CD4-positive, alpha-beta memory T cell (primary cell): ENCODE data around the gene SPATA16. TPM values are rescaled to one million over a fixed set of nuclear protein-coding genes. Genes with fewer than 3 reads are reported as not detected.
"Not testable (repeated sequence)": the region's sequence is repeated elsewhere in the genome, so short reads cannot be mapped to it uniquely, and the experiment has no call there.

Experiments
- CTCF ChIA-PET: fragments of 350-600 bp; sonication (Branson Sonifier 250); formaldehyde crosslinking; loops from one replicate; lab custom pipeline; 2021; ENCODE audit warnings: inconsistent platforms; ENCODE audit not compliant: partially characterized antibody; lab: Charles Lee
- POLR2A ChIA-PET: fragments of 350-600 bp; sonication (Branson Sonifier 250); formaldehyde crosslinking; loops from one replicate; lab custom pipeline; 2021; ENCODE audit not compliant: partially characterized antibody; lab: Charles Lee
- DNase-seq, 5 donors: peaks; one replicate each; pipeline versions ENCODE4 v3.0.0 to v3.0.0-alpha.2; 2020 to 2022; ENCODE audit warnings: mixed read lengths in 1 of 5
- H3K27ac ChIP-seq: one replicate; pipeline ENCODE4 v1.7.0; 2013; ENCODE audit warnings: low read depth, low read length
- H3K27me3 ChIP-seq: 2 replicates; pipeline ENCODE4 v1.7.0; 2013; ENCODE audit warnings: mild to moderate bottlenecking, low read length, moderate library complexity; ENCODE audit not compliant: insufficient read depth
- H3K36me3 ChIP-seq: 2 replicates; pipeline ENCODE4 v1.7.0; 2013; ENCODE audit warnings: mild to moderate bottlenecking, low read length, moderate library complexity; ENCODE audit not compliant: insufficient read depth
- H3K4me1 ChIP-seq: 2 replicates; pipeline ENCODE4 v1.7.0; 2013; ENCODE audit warnings: mild to moderate bottlenecking, low read length, moderate library complexity; ENCODE audit not compliant: insufficient read depth
- H3K4me3 ChIP-seq, 2 donors: one replicate each; pipeline ENCODE4 v1.7.0; 2013; ENCODE audit warnings: low read length in 2 of 2, mild to moderate bottlenecking in 1 of 2
- H3K9me3 ChIP-seq, 2 donors: one replicate each; pipeline ENCODE4 v1.7.0; 2013; ENCODE audit warnings: low read length in 2 of 2, control low read depth in 1 of 2; ENCODE audit not compliant: control insufficient read depth in 1 of 2
- H3K27ac Mint-ChIP-seq, 7 donors: one replicate each; pipeline ENCODE4 v1.8.0; 2020 to 2021; ENCODE audit warnings: mixed read lengths in 7 of 7, mild to moderate bottlenecking in 6 of 7, inconsistent platforms in 3 of 7, moderate library complexity in 3 of 7
- H3K27me3 Mint-ChIP-seq, 2 donors: one replicate each; pipeline ENCODE4 v1.8.0; 2020 to 2021; ENCODE audit warnings: mixed read lengths in 2 of 2
- H3K36me3 Mint-ChIP-seq, 2 donors: one replicate each; pipeline ENCODE4 v1.8.0; 2020 to 2021; ENCODE audit warnings: mixed read lengths in 2 of 2, inconsistent platforms in 1 of 2, mild to moderate bottlenecking in 1 of 2
- H3K4me1 Mint-ChIP-seq, 4 donors: one replicate each; pipeline ENCODE4 v1.8.0; 2020 to 2021; ENCODE audit warnings: mixed read lengths in 4 of 4, mild to moderate bottlenecking in 1 of 4
- H3K4me3 Mint-ChIP-seq, 8 donors: one replicate each; pipeline ENCODE4 v1.8.0; 2020 to 2021; ENCODE audit warnings: mixed read lengths in 8 of 8, mild to moderate bottlenecking in 7 of 8, moderate library complexity in 6 of 8, inconsistent platforms in 3 of 8
- H3K9me3 Mint-ChIP-seq, 8 donors: one replicate each; pipeline ENCODE4 v1.8.0; 2020 to 2021; ENCODE audit warnings: mixed read lengths in 8 of 8, mild to moderate bottlenecking in 5 of 8, inconsistent platforms in 3 of 8, moderate library complexity in 1 of 8
- intact Hi-C: fragments of 100-400 bp; cut with micrococcal nuclease; formaldehyde crosslinking; loops from one replicate; pipeline ENCODE4 v1.15.1; 2023
- polyA plus RNA-seq, 2 donors: library from polyadenylated mRNA; unstranded; fragments of 300-500 nt; fragmentation: Illumina TruSeq; gene quantifications; one replicate each; pipeline ENCODE4 v1.2.3, GENCODE V29; 2021
- total RNA-seq, 2 experiments: library from RNA; stranded (reverse); gene quantifications; one replicate each; pipeline ENCODE4 v1.2.3, GENCODE V29; 2021

SPATA16 gene
- total and polyA plus RNA-seq, 4 experiments from 2014 or later: not detected

GRCh38 chr3:172869368-172869771 lies 271.7 kb downstream of the SPATA16 start:
- no peaks in the 10 kb centered on the region for H3K4me1 Mint-ChIP-seq
- peaks cover 0 to 2% (median 0%) of the 10 kb centered on the region in 8 donors for H3K9me3 Mint-ChIP-seq
- no peak overlapping the region for H3K27ac Mint-ChIP-seq
- no peak for DNase-seq
- ChIA-PET CTCF (no interaction called here), POLR2A (no interaction called here)
- no peak overlapping the region for H3K4me3 Mint-ChIP-seq
- Histone ChIP-seq H3K9me3 (no peaks in the 10 kb centered on the region), H3K27ac (no peak overlapping the region), H3K36me3 (no peaks in the 10 kb centered on the region), H3K4me3 (no peak overlapping the region), H3K27me3 (no peaks in the 10 kb centered on the region), H3K4me1 (no peaks in the 10 kb centered on the region)
- H3K27me3 Mint-ChIP-seq: peaks cover under 1 to 10% of the 10 kb centered on the region in 2 donors
- H3K36me3 Mint-ChIP-seq: no peaks in the 10 kb centered on the region
- intact Hi-C loops: no loop called here

DNA sequence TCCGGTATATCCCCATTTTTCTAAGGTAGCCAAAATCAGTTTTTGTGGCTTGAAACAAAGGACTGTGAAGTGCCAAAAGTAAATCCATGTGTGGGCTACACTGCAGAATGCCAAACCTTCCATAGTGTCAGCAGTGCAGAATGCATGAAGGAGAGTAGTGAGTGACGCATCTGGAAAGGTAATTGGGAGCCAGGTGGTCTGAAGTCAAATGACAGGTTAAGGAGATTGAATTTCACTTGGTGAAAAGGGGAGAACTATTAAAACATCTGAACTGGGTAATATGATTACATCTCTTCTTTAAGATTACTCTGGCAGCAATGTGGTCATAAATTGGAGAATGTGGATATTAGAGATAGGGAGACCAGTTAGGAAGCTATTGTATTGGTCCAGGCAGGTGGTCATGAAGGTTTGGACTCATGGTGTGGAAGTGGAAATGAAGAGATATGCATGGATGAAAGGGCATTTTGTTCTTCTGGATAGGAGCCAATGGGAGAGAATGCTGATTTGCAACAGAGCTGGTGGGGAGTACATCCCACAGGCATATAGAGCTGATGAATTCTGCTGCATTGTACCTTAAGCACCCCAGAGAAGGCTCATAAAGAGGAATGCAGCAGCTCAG lies 272.3 kb downstream of the SPATA16 start:
- H3K4me3 Mint-ChIP-seq: no peak overlapping the region
- Histone ChIP-seq H3K36me3 (no peaks in the 10 kb centered on the region), H3K9me3 (no peaks in the 10 kb centered on the region), H3K27me3 (no peaks in the 10 kb centered on the region), H3K4me1 (no peaks in the 10 kb centered on the region), H3K27ac (no peak overlapping the region), H3K4me3 (no peak overlapping the region)
- no peaks in the 10 kb centered on the region for H3K36me3 Mint-ChIP-seq
- ChIA-PET CTCF (no interaction called here), POLR2A (no interaction called here)
- no peak overlapping the region for H3K27ac Mint-ChIP-seq
- no peak for DNase-seq
- H3K9me3 Mint-ChIP-seq: peaks cover 0 to 2% (median 0%) of the 10 kb centered on the region in 8 donors
- intact Hi-C loops: no loop called here
- no peaks in the 10 kb centered on the region for H3K4me1 Mint-ChIP-seq
- peaks cover 2 to 11% of the 10 kb centered on the region in 2 donors for H3K27me3 Mint-ChIP-seq

GRCh38 chr3:172866726-172867350 lies 274.2 kb downstream of the SPATA16 start:
- H3K4me1 ChIP-seq, H3K36me3 ChIP-seq, DNase-seq, CTCF ChIA-PET, H3K4me3 ChIP-seq, H3K27me3 Mint-ChIP-seq, H3K4me1 Mint-ChIP-seq, H3K27ac ChIP-seq, H3K9me3 Mint-ChIP-seq, H3K27me3 ChIP-seq, intact Hi-C loops, POLR2A ChIA-PET, H3K36me3 Mint-ChIP-seq, H3K27ac Mint-ChIP-seq, H3K9me3 ChIP-seq, H3K4me3 Mint-ChIP-seq: not testable (repeated sequence)

DNA sequence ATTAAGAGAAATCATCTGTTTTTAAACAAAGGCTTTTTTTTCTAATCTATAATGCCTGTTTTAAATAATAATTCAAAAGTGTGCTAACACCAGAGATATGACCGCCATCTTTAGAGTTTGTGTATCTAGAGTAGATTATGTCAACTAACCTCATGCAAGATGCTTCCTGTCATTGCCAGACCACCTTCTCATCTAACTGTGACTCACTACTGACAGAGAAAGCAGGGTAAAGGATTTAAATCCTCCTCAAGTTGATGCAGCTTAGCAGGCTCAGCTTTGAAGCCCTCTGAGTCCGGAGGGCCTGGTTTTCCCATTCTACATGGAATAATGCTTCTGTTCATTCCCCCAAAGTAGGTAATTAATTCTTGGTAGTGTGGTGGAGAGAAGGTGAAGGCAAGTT lies 282.0 kb downstream of the SPATA16 start:
- Histone ChIP-seq H3K27me3 (no peaks in the 10 kb centered on the region), H3K27ac (no peak overlapping the region), H3K9me3 (no peaks in the 10 kb centered on the region), H3K4me3 (no peak overlapping the region), H3K4me1 (no peaks in the 10 kb centered on the region), H3K36me3 (no peaks in the 10 kb centered on the region)
- no peaks in the 10 kb centered on the region for H3K4me1 Mint-ChIP-seq
- no peaks in the 10 kb centered on the region for H3K9me3 Mint-ChIP-seq
- intact Hi-C loops: no loop called here
- H3K36me3 Mint-ChIP-seq: no peaks in the 10 kb centered on the region
- peaks cover 2 to 3% of the 10 kb centered on the region in 2 donors for H3K27me3 Mint-ChIP-seq
- no peak overlapping the region for H3K27ac Mint-ChIP-seq
- H3K4me3 Mint-ChIP-seq: no peak overlapping the region
- CTCF ChIA-PET: no interaction called here
- POLR2A ChIA-PET: no interaction called here
- no peak for DNase-seq

- Mint-ChIP-seq H3K9me3 (no peaks in the 10 kb centered on the region), H3K4me3 (no peak overlapping the region), H3K4me1 (no peaks in the 10 kb centered on the region), H3K36me3 (no peaks in the 10 kb centered on the region), H3K27ac (no peak overlapping the region), H3K27me3 (peaks cover 2 to 3% of the 10 kb centered on the region in 2 donors)
- intact Hi-C loops: no loop called here
- Histone ChIP-seq H3K36me3 (no peaks in the 10 kb centered on the region), H3K27ac (no peak overlapping the region), H3K9me3 (no peaks in the 10 kb centered on the region), H3K27me3 (no peaks in the 10 kb centered on the region), H3K4me3 (no peak overlapping the region), H3K4me1 (no peaks in the 10 kb centered on the region)
- DNase-seq: no peak
- CTCF ChIA-PET: no interaction called here
- POLR2A ChIA-PET: no interaction called here
Observed at GRCh38 chr3:172856795-172857742, 284.0 kb downstream of the SPATA16 start.

GRCh38 chr3:172855037-172855436 lies 286.0 kb downstream of the SPATA16 start:
- no peak for DNase-seq
- Histone ChIP-seq H3K4me3 (no peak overlapping the region), H3K9me3 (no peaks in the 10 kb centered on the region), H3K27me3 (no peaks in the 10 kb centered on the region), H3K36me3 (no peaks in the 10 kb centered on the region), H3K4me1 (no peaks in the 10 kb centered on the region), H3K27ac (no peak overlapping the region)
- Mint-ChIP-seq H3K27ac (peak overlapping the region in 1 of 7 donors; percentile 34), H3K36me3 (no peaks in the 10 kb centered on the region), H3K4me3 (no peak overlapping the region), H3K9me3 (no peaks in the 10 kb centered on the region), H3K27me3 (peaks cover 5 to 6% of the 10 kb centered on the region in 2 donors), H3K4me1 (no peaks in the 10 kb centered on the region)
- intact Hi-C loops: no loop called here
- ChIA-PET POLR2A (no interaction called here), CTCF (no interaction called here)

DNA sequence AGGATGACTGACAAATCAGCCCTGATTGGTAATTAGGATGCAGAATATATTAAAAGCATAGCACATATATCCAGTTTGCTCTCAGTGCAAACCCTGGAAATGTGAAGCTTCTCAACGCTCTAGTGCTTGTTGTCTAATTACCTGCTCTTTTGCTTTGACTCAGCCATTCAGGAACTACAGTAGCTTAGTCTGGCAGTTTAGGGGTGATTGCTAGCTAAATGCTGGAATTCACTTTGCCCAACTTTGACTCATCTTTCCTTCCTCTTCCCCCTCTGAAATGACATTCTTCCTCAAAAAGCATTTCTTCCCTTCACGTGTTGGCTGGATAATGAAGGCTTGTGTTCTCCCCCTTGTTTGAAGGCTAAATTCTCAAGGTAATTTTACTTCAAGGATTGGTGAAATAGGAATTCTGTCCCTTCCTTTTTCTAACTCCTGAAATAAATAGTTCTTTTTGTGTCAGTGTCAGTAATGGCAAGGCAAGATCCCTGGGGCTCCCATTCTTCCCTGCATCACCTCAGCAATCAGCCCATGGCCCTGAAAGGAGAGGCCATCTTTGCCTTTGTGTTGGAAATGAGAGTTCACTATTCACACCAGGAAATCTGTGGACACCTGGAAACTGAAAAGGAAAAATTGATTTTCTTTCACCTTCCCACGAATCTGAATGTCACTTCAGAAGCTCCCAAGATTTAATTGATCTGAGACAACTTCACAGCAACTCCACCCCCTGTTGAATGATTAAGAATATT lies 286.9 kb downstream of the SPATA16 start:
- H3K4me3 Mint-ChIP-seq: no peak overlapping the region
- no peak for DNase-seq
- H3K27me3 ChIP-seq: no peaks in the 10 kb centered on the region
- POLR2A ChIA-PET: no interaction called here
- H3K27ac Mint-ChIP-seq: no peak overlapping the region
- H3K27me3 Mint-ChIP-seq: peaks cover 3 to 6% of the 10 kb centered on the region in 2 donors
- H3K9me3 ChIP-seq: no peaks in the 10 kb centered on the region
- H3K4me1 Mint-ChIP-seq: no peaks in the 10 kb centered on the region
- H3K36me3 Mint-ChIP-seq: no peaks in the 10 kb centered on the region
- no peak overlapping the region for H3K4me3 ChIP-seq
- intact Hi-C loops: no loop called here
- H3K4me1 ChIP-seq: no peaks in the 10 kb centered on the region
- CTCF ChIA-PET: no interaction called here
- no peak overlapping the region for H3K27ac ChIP-seq
- H3K9me3 Mint-ChIP-seq: no peaks in the 10 kb centered on the region
- H3K36me3 ChIP-seq: no peaks in the 10 kb centered on the region
